GM12878 (cell line): ENCODE measurements around the gene GNAT3. TPM values are rescaled to one million over a fixed set of nuclear protein-coding genes. Genes with fewer than 3 reads are reported as not detected.

ENCODE experiments used
- ATAC-seq: fragments of 200-7000 bp; cut with Tn5 transposase; 3 replicates; pipeline ENCODE4 v1.9.1; 2020; ENCODE audit warnings: mild to moderate bottlenecking, moderate library complexity
- BruUV-seq: library from RNA; stranded (reverse); fragments of 400-500 nt; replicated peaks from 2 replicates; lab custom pipeline; 2021; lab: Mats Ljungman, UMichigan
- CTCF ChIA-PET: fragments of 300-600 bp; sonication (Branson Sonifier 250); formaldehyde crosslinking; extraction: SDS; loops from one replicate; lab custom pipeline; 2021; ENCODE audit warnings: inconsistent platforms; lab: Yijun Ruan, JAX
- POLR2A ChIA-PET: fragments of 350-600 bp; formaldehyde crosslinking; extraction: SDS; loops from one replicate; lab custom pipeline; 2021; ENCODE audit warnings: inconsistent platforms; lab: Charles Lee
- RAD21 ChIA-PET: fragments of 300-600 bp; sonication (Branson Sonifier 250); formaldehyde crosslinking; loops from one replicate; lab custom pipeline; 2023; ENCODE audit warnings: antibody characterized with exemption; ENCODE audit not compliant: unreplicated experiment; lab: Charles Lee
- SMC1A ChIA-PET: fragments of 300-600 bp; sonication (Branson Sonifier 250); formaldehyde crosslinking; loops from one replicate; lab custom pipeline; 2023; ENCODE audit not compliant: unreplicated experiment, uncharacterized antibody; lab: Charles Lee
- DNase-seq: peaks from one replicate; pipeline ENCODE4 v3.0.0-alpha.2; 2011; ENCODE audit warnings: low read depth, low spot score
- FAIRE-seq: peaks from 3 replicates; lab custom pipeline; 2011; peaks lifted over from hg19 to GRCh38; lab: Jason Lieb, UNC
- H2AFZ ChIP-seq: 2 replicates; pipeline ENCODE4 v1.6.0; 2011; ENCODE audit warnings: low read depth, low read length, control low read depth; ENCODE audit not compliant: control insufficient read depth
- H3K27ac ChIP-seq: 2 replicates; pipeline ENCODE4 v1.5.1; 2011; ENCODE audit warnings: control low read depth; ENCODE audit not compliant: control insufficient read depth, insufficient read depth
- H3K27me3 ChIP-seq, 2 experiments: replicated peaks in 1 of 2; 2 replicates each; pipeline versions ENCODE4 v1.6.0 to v1.6.1; 2011; ENCODE audit warnings: low read length in 1 of 2; ENCODE audit not compliant: control insufficient read depth in 2 of 2, insufficient read depth in 2 of 2
- H3K36me3 ChIP-seq, 2 experiments: 2 replicates each; pipeline ENCODE4 v1.5.1; 2011; ENCODE audit warnings: low read length in 1 of 2; ENCODE audit not compliant: control insufficient read depth in 2 of 2, insufficient read depth in 2 of 2
- H3K4me1 ChIP-seq: 2 replicates; pipeline ENCODE4 v1.6.1; 2011; ENCODE audit warnings: mild to moderate bottlenecking, low read length, moderate library complexity, mixed read lengths; ENCODE audit not compliant: control insufficient read depth, insufficient read depth
- H3K4me2 ChIP-seq: 2 replicates; pipeline ENCODE4 v1.6.0; 2011; ENCODE audit warnings: control low read depth; ENCODE audit not compliant: control insufficient read depth, insufficient read depth
- H3K4me3 ChIP-seq: fragments of 200-600 bp; sonication (generic); 2 replicates; pipeline ENCODE4 v1.5.1; 2016
- H3K79me2 ChIP-seq: 2 replicates; pipeline ENCODE4 v1.6.0; 2011; ENCODE audit warnings: low read length; ENCODE audit not compliant: control insufficient read depth, insufficient read depth
- H3K9ac ChIP-seq: 2 replicates; pipeline ENCODE4 v1.8.0; 2011; ENCODE audit warnings: low read length, control low read depth, mixed read lengths; ENCODE audit not compliant: control insufficient read depth, insufficient read depth
- H3K9me3 ChIP-seq: replicated peaks from 3 replicates; pipeline ENCODE4 v1.5.1; 2011; ENCODE audit warnings: mild to moderate bottlenecking, low read length; ENCODE audit not compliant: control insufficient read depth, insufficient read depth
- H4K20me1 ChIP-seq: 2 replicates; pipeline ENCODE4 v1.6.0; 2011; ENCODE audit not compliant: control insufficient read depth, insufficient read depth
- ATF3 ChIP-seq: IDR thresholded peaks from 2 replicates; pipeline ENCODE4 v1.6.1; 2011; ENCODE audit warnings: low read depth, mild to moderate bottlenecking, low read length, moderate library complexity, borderline replicate concordance; ENCODE audit errors: extremely low read depth
- E2F4 ChIP-seq: IDR thresholded peaks from 2 replicates; pipeline ENCODE4 v1.6.1; 2012; ENCODE audit warnings: low read depth, low read length, improper control_type of control experiment
- EED ChIP-seq: sonication (generic); IDR thresholded peaks from 2 replicates; pipeline ENCODE4 v1.6.1; 2016; ENCODE audit warnings: antibody characterized with exemption, low read depth
- EGR1 ChIP-seq, 2 experiments: IDR thresholded peaks; 1 replicate in 1 of 2; 2 replicates in 1 of 2; pipeline ENCODE4 v1.6.1; 2011 to 2012; ENCODE audit warnings: low read depth in 2 of 2, low read length in 2 of 2, borderline replicate concordance in 1 of 2, mild to moderate bottlenecking in 1 of 2, moderate library complexity in 1 of 2
- MTA3 ChIP-seq: IDR thresholded peaks from 2 replicates; pipeline ENCODE4 v1.6.1; 2012; ENCODE audit warnings: low read length, inconsistent platforms, borderline replicate concordance
- MXI1 ChIP-seq: fragments of 150-350 bp; IDR thresholded peaks from 2 replicates; pipeline ENCODE4 v1.6.1; 2011; ENCODE audit warnings: low read depth, mild to moderate bottlenecking, inconsistent platforms, low read length, improper control_type of control experiment
- MYB ChIP-seq: fragments of 150-350 bp; IDR thresholded peaks from 2 replicates; pipeline ENCODE4 v1.6.1; 2014; ENCODE audit warnings: mild to moderate bottlenecking, low read depth, low read length, borderline replicate concordance
- NFYA ChIP-seq: IDR thresholded peaks from 2 replicates; pipeline ENCODE4 v1.6.1; 2011; ENCODE audit warnings: low read depth, mild to moderate bottlenecking, low read length, improper control_type of control experiment, borderline replicate concordance
- NFYB ChIP-seq: IDR thresholded peaks from 2 replicates; pipeline ENCODE4 v1.6.1; 2011; ENCODE audit warnings: low read depth, mild to moderate bottlenecking, low read length, improper control_type of control experiment, moderate library complexity; ENCODE audit not compliant: insufficient read depth
- SIN3A ChIP-seq: IDR thresholded peaks from 2 replicates; pipeline ENCODE4 v1.6.1; 2012; ENCODE audit warnings: low read depth, low read length, improper control_type of control experiment
- SPI1 ChIP-seq: IDR thresholded peaks from 2 replicates; pipeline ENCODE4 v1.6.1; 2011; ENCODE audit warnings: low read depth, mild to moderate bottlenecking, low read length, moderate library complexity, borderline replicate concordance; ENCODE audit not compliant: insufficient read depth
- TCF7 ChIP-seq: IDR thresholded peaks from 2 replicates; pipeline ENCODE4 v1.6.1; 2014; ENCODE audit warnings: antibody characterized with exemption, borderline replicate concordance
- ZNF274 ChIP-seq: IDR thresholded peaks from one replicate; pipeline ENCODE4 v1.8.0; 2011; ENCODE audit not compliant: insufficient read length, insufficient read depth
- WGBS: methylation state at CpG from one replicate; pipeline ENCODE4 v1.1.6; 2016; ENCODE audit warnings: low lambda C conversion rate; ENCODE audit not compliant: insufficient replicate concordance, insufficient coverage; ENCODE audit errors: missing lambda C conversion rate; 5-methylcytosine and 5-hydroxymethylcytosine counted together
- in situ Hi-C: fragments of 300-500 bp; cut with MboI; formaldehyde crosslinking; loops from 9 replicates; pipeline ENCODE4 v1.14.3; 2018; ENCODE audit warnings: mixed read lengths
- intact Hi-C: fragments of 100-400 bp; cut with micrococcal nuclease; formaldehyde crosslinking; loops from one replicate; pipeline ENCODE4 v1.14.2; 2022; ENCODE audit not compliant: unreplicated experiment
- polyA plus RNA-seq, 11 experiments: library from polyadenylated mRNA; depleted of rRNA in 4 of 11; unstranded in 6 of 11; stranded (reverse) in 5 of 11; fragments of >200 nt; fragmentation: Nextera tagmentation in 4 of 11; fragmentation: Illumina TruSeq in 1 of 11; extraction: Ambion mirVana in 4 of 11; extraction: Trizol in 1 of 11; gene quantifications; 1 replicate in 1 of 11; 2 replicates in 10 of 11; pipeline versions ENCODE4 v1.2.1 to v1.2.3, GENCODE V29; 2011 to 2016; ENCODE audit warnings: inconsistent platforms in 2 of 11, missing spikeins in 2 of 11, low read depth in 1 of 11
- total RNA-seq, 4 experiments: library from RNA; depleted of rRNA in 3 of 4; stranded (reverse); fragments of >200 nt in 3 of 4; fragmentation: Illumina TruSeq in 1 of 4; extraction: Trizol in 1 of 4; gene quantifications; 2 replicates each; pipeline versions ENCODE4 v1.2.1 to v1.2.3, GENCODE V29; 2013 to 2021

GNAT3 gene
- total and polyA plus RNA-seq, 10 of the 15 experiments (the other 5 are each of a cell fraction or from before 2014, with no cell fraction given), result 1.7 to 8.3 (median 5.8) TPM; not detected in 1

- WGBS, result 10% methylated on average over 5 of the region's 5 CpGs
- no peaks in the 10 kb centered on the region for H3K79me2 ChIP-seq
- no peaks in the 10 kb centered on the region for H3K9me3 ChIP-seq
- POLR2A ChIA-PET, result no interaction called here
- no peak overlapping the region for H3K4me2 ChIP-seq
- H3K4me1 ChIP-seq, result no peaks in the 10 kb centered on the region
- no peaks in the 10 kb centered on the region for H4K20me1 ChIP-seq
- no peak for ATAC-seq
- CTCF ChIA-PET, result no interaction called here
- TF ChIP-seq SIN3A, result no peak
- no peak for TF ChIP-seq TCF7
- no peak for TF ChIP-seq MYB
- TF ChIP-seq EED, result no peak
- TF ChIP-seq ATF3, result no peak
- no peak for TF ChIP-seq E2F4
- TF ChIP-seq EGR1 (IDR thresholded peaks at IDR 0.05; ENCODE audit: borderline replicate concordance in 1 of 2, low read depth in 2 of 2, low read length in 2 of 2), result no peak
- no peak for TF ChIP-seq MTA3
- TF ChIP-seq MXI1, result no peak
- no peak for TF ChIP-seq NFYA
- no peak for TF ChIP-seq NFYB
- no peak for TF ChIP-seq SPI1
- TF ChIP-seq ZNF274, result no peak
- TF ChIP-seq, all 136 proteins: peak for 0
- in situ Hi-C loops (no loop called here), intact Hi-C loops (no loop called here)
- H3K27me3 ChIP-seq, result no peaks in the 10 kb centered on the region
- H2AFZ ChIP-seq, result no peak overlapping the region
- H3K4me3 ChIP-seq, result no peak overlapping the region
- no peak overlapping the region for H3K9ac ChIP-seq
- H3K27ac ChIP-seq, result no peak overlapping the region
- H3K36me3 ChIP-seq, result no peaks in the 10 kb centered on the region
- FAIRE-seq (no peak), DNase-seq (no peak)
- ChIA-PET RAD21 (no interaction called here), SMC1A (no interaction called here)
- no TSS peak for BruUV-seq
Measured at GRCh38 chr7:80488851-80489370, 23.0 kb downstream of the GNAT3 start.
